HepG2 (cell line): ENCODE data around the gene GALNT5. TPM values are rescaled to one million over a fixed set of nuclear protein-coding genes. Genes with fewer than 3 reads are reported as not detected.
A peak's percentile ranks its signal among the peaks of the same experiment; 100 is the strongest.

Source experiments
- HNRNPLL ChIP-seq: fragments of 200-400 bp; formaldehyde crosslinking; IDR thresholded peaks from 2 replicates; pipeline ENCODE4 v1.6.1; 2017; ENCODE audit warnings: mild to moderate bottlenecking, low read depth, low read length; ENCODE audit not compliant: poor library complexity, severe bottlenecking
- IRX3 ChIP-seq: sonication (generic); formaldehyde crosslinking; IDR thresholded peaks from 2 replicates; pipeline ENCODE4 v1.8.1; 2023; ENCODE audit warnings: mild to moderate bottlenecking, low read depth, missing genetic modification reagents, borderline replicate concordance
- PHF8 ChIP-seq: sonication (generic); formaldehyde crosslinking; IDR thresholded peaks from 2 replicates; pipeline ENCODE4 v1.5.0; 2020; ENCODE audit warnings: missing genetic modification reagents
- RBM39 ChIP-seq: fragments of 200-400 bp; formaldehyde crosslinking; IDR thresholded peaks from one replicate; pipeline ENCODE4 v1.6.1; 2018; ENCODE audit warnings: antibody characterized with exemption, mild to moderate bottlenecking, low read depth, low read length; ENCODE audit not compliant: poor library complexity, severe bottlenecking
- SAP130 ChIP-seq: IDR thresholded peaks from 2 replicates; pipeline ENCODE4 v1.6.1; 2016; ENCODE audit warnings: low read depth
- TAF1 ChIP-seq: sonication (generic); formaldehyde crosslinking; IDR thresholded peaks from 2 replicates; pipeline ENCODE4 v1.4.0; 2020; ENCODE audit warnings: missing genetic modification reagents
- XRCC5 ChIP-seq: fragments of 200-400 bp; formaldehyde crosslinking; optimal IDR thresholded peaks from 2 replicates; pipeline ENCODE3; 2017; ENCODE audit warnings: mild to moderate bottlenecking, low read length
- ZBTB1 ChIP-seq: sonication (generic); formaldehyde crosslinking; IDR thresholded peaks from 2 replicates; pipeline ENCODE4 v1.4.0; 2020; ENCODE audit warnings: missing genetic modification reagents, borderline replicate concordance
- polyA plus RNA-seq, 8 experiments: library from polyadenylated mRNA; depleted of rRNA in 3 of 8; stranded (reverse) in 7 of 8; unstranded in 1 of 8; fragments of >200 nt; fragmentation: Illumina TruSeq in 4 of 8; extraction: Trizol in 4 of 8; gene quantifications; 2 replicates each; pipeline versions ENCODE4 v1.2.1 to v1.2.3, GENCODE V29; 2011 to 2016; ENCODE audit warnings: low read depth in 4 of 8, missing spikeins in 1 of 8, mixed read lengths in 1 of 8; ENCODE audit not compliant: insufficient read depth in 1 of 8
- total RNA-seq, 5 experiments: library from RNA; depleted of rRNA; stranded (reverse); fragments of >200 nt; fragmentation: Illumina TruSeq; extraction: Trizol; gene quantifications; 2 replicates each; pipeline ENCODE4 v1.2.3, GENCODE V29; 2016; ENCODE audit warnings: low read depth in 1 of 5
- TF ChIP-seq, protein P1 (sequence below): sonication (generic); formaldehyde crosslinking; IDR thresholded peaks from 2 replicates; pipeline ENCODE4 v1.8.0; 2022; ENCODE audit warnings: mild to moderate bottlenecking, missing genetic modification reagents, borderline replicate concordance
- TF ChIP-seq, protein P2 (sequence below): sonication (generic); formaldehyde crosslinking; IDR thresholded peaks from 2 replicates; pipeline ENCODE4 v1.9.0; 2021; ENCODE audit warnings: missing genetic modification reagents, mild to moderate bottlenecking, borderline replicate concordance
- TF ChIP-seq, protein P3 (sequence below): sonication (generic); formaldehyde crosslinking; IDR thresholded peaks from 2 replicates; pipeline ENCODE4 v1.8.0; 2022; ENCODE audit warnings: mild to moderate bottlenecking, missing genetic modification reagents; ENCODE audit not compliant: insufficient replicate concordance
- TF ChIP-seq, protein P4 (sequence below): sonication (generic); formaldehyde crosslinking; IDR thresholded peaks from 2 replicates; pipeline ENCODE4 v1.8.0; 2022; ENCODE audit warnings: mild to moderate bottlenecking, missing genetic modification reagents

GALNT5 gene
- total and polyA plus RNA-seq, 2 of the 13 experiments (the other 11 are each of a cell fraction or from before 2014, with no cell fraction given) = not detected

DNA sequence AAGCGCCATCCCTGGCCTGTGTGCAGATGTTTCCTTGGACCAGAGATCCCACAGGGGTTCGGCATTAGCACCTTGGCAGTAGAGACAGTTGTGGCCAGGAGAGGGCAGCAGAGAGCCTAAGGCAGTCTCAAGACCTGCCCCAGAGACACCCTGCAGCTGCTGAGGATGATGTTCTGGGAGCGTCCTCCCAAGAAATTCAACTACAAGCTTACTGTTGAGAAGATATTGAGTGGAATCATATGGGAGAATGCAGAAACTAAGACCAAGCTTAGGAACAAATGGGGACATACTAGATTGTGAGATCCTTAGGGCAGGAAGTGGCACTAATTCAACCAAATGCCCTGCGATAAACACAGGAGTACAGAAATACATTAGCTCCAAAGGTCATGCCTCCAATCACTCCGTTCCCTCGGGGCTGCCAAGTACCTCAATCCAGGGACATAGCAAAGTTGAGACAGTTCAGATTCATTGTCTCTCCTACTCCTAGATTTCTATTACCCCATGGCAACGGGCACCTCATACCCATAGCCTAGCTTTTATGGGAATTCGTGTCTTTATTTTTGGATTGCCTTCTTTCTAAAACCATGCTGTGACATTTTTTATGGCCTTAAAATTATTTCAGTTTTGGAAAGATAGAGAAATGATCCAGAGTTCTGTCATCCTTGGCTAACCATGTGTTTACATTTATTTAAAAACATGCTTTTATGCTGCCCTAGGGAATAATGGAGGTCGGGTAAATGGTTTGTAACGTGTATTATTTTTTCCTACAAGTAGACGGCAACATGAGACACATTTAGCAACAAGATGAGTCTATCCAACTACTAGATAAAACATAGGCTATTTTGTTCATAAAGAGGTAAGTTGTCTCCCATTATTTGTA is 70.4 kb downstream of the GALNT5 start (continued):
- TF ChIP-seq, protein P1, sequence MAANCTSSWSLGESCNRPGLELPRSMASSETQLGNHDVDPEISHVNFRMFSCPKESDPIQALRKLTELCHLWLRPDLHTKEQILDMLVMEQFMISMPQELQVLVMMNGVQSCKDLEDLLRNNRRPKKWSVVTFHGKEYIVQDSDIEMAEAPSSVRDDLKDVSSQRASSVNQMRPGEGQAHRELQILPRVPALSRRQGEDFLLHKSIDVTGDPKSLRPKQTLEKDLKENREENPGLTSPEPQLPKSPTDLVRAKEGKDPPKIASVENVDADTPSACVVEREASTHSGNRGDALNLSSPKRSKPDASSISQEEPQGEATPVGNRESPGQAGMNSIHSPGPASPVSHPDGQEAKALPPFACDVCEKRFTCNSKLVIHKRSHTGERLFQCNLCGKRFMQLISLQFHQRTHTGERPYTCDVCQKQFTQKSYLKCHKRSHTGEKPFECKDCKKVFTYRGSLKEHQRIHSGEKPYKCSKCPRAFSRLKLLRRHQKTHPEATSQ (CRISPR knock-in tag) = no peak
- TF ChIP-seq SAP130 (CRISPR knock-in tag) = no peak
- TF ChIP-seq HNRNPLL = no peak
- no peak for TF ChIP-seq RBM39
- TF ChIP-seq, protein P2, sequence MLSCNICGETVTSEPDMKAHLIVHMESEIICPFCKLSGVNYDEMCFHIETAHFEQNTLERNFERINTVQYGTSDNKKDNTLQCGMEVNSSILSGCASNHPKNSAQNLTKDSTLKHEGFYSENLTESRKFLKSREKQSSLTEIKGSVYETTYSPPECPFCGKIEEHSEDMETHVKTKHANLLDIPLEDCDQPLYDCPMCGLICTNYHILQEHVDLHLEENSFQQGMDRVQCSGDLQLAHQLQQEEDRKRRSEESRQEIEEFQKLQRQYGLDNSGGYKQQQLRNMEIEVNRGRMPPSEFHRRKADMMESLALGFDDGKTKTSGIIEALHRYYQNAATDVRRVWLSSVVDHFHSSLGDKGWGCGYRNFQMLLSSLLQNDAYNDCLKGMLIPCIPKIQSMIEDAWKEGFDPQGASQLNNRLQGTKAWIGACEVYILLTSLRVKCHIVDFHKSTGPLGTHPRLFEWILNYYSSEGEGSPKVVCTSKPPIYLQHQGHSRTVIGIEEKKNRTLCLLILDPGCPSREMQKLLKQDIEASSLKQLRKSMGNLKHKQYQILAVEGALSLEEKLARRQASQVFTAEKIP (CRISPR knock-in tag) = no peak
- no peak for TF ChIP-seq IRX3 (CRISPR knock-in tag)
- peak; percentile 89 for TF ChIP-seq XRCC5
- no peak for TF ChIP-seq ZBTB1
- TF ChIP-seq TAF1 (CRISPR knock-in tag) = no peak
- TF ChIP-seq, protein P3, sequence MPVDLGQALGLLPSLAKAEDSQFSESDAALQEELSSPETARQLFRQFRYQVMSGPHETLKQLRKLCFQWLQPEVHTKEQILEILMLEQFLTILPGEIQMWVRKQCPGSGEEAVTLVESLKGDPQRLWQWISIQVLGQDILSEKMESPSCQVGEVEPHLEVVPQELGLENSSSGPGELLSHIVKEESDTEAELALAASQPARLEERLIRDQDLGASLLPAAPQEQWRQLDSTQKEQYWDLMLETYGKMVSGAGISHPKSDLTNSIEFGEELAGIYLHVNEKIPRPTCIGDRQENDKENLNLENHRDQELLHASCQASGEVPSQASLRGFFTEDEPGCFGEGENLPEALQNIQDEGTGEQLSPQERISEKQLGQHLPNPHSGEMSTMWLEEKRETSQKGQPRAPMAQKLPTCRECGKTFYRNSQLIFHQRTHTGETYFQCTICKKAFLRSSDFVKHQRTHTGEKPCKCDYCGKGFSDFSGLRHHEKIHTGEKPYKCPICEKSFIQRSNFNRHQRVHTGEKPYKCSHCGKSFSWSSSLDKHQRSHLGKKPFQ = no peak
- TF ChIP-seq PHF8 = no peak
- TF ChIP-seq, protein P4, sequence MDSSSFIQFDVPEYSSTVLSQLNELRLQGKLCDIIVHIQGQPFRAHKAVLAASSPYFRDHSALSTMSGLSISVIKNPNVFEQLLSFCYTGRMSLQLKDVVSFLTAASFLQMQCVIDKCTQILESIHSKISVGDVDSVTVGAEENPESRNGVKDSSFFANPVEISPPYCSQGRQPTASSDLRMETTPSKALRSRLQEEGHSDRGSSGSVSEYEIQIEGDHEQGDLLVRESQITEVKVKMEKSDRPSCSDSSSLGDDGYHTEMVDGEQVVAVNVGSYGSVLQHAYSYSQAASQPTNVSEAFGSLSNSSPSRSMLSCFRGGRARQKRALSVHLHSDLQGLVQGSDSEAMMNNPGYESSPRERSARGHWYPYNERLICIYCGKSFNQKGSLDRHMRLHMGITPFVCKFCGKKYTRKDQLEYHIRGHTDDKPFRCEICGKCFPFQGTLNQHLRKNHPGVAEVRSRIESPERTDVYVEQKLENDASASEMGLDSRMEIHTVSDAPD (CRISPR knock-in tag) = no peak
